SK-N-SH treated with all-trans-retinoic acid at 6 μM for 48 hours (cell line): ENCODE measurements around the gene IRF7.

ENCODE experiments used
- ATAC-seq: fragments of 200-7000 bp; cut with Tn5 transposase; 3 replicates; pipeline ENCODE4 v1.9.1; 2020; ENCODE audit warnings: mild to moderate bottlenecking, moderate library complexity
- BACH2 ChIP-seq: fragments of 250-450 bp; sonication (Bioruptor Pico); IDR thresholded peaks from 2 replicates; pipeline ENCODE4 v1.9.0; 2021; ENCODE audit warnings: mild to moderate bottlenecking, borderline replicate concordance
- CSDC2 ChIP-seq: fragments of 250-450 bp; sonication (Bioruptor Pico); IDR thresholded peaks from 2 replicates; pipeline ENCODE4 v1.5.0; 2020; ENCODE audit warnings: mild to moderate bottlenecking, moderate library complexity
- ESRRG ChIP-seq: fragments of 250-450 bp; sonication (Bioruptor Pico); IDR thresholded peaks from 2 replicates; pipeline ENCODE4 v1.6.1; 2021; ENCODE audit warnings: mild to moderate bottlenecking
- GLIS3 ChIP-seq: fragments of 250-450 bp; sonication (Bioruptor Pico); IDR thresholded peaks from 2 replicates; pipeline ENCODE4 v1.5.0; 2020; ENCODE audit warnings: mild to moderate bottlenecking, moderate library complexity
- ISL1 ChIP-seq: fragments of 250-450 bp; sonication (Bioruptor Pico); IDR thresholded peaks from 2 replicates; pipeline ENCODE4 v2.1.2; 2022; ENCODE audit warnings: mild to moderate bottlenecking, moderate library complexity
- OSR1 ChIP-seq: fragments of 250-450 bp; sonication (Bioruptor Pico); IDR thresholded peaks from 2 replicates; pipeline ENCODE4 v1.8.0; 2022; ENCODE audit warnings: moderate library complexity, mild to moderate bottlenecking, inconsistent platforms
- PPARA ChIP-seq: fragments of 250-450 bp; sonication (Bioruptor Pico); IDR thresholded peaks from 2 replicates; pipeline ENCODE4 v1.5.0; 2020; ENCODE audit warnings: mild to moderate bottlenecking, borderline replicate concordance
- RARB ChIP-seq: fragments of 250-450 bp; sonication (Bioruptor Pico); IDR thresholded peaks from 2 replicates; pipeline ENCODE4 v1.8.0; 2021; ENCODE audit warnings: mild to moderate bottlenecking, moderate library complexity
- SNAI2 ChIP-seq: fragments of 250-450 bp; sonication (Bioruptor Pico); IDR thresholded peaks from 2 replicates; pipeline ENCODE4 v1.5.0; 2020; ENCODE audit warnings: mild to moderate bottlenecking, moderate library complexity
- TOX ChIP-seq: fragments of 250-450 bp; sonication (Bioruptor Pico); IDR thresholded peaks from 2 replicates; pipeline ENCODE4 v1.8.0; 2021; ENCODE audit warnings: mild to moderate bottlenecking, moderate library complexity, borderline replicate concordance
- ZC3H10 ChIP-seq: fragments of 250-450 bp; sonication (Bioruptor Pico); IDR thresholded peaks from 2 replicates; pipeline ENCODE4 v1.5.1; 2021; ENCODE audit warnings: mild to moderate bottlenecking, moderate library complexity
- ZFP3 ChIP-seq: fragments of 250-450 bp; sonication (Bioruptor Pico); IDR thresholded peaks from 2 replicates; pipeline ENCODE4 v1.5.0; 2020; ENCODE audit warnings: mild to moderate bottlenecking, moderate library complexity
- ZNF565 ChIP-seq: fragments of 450-650 bp; formaldehyde crosslinking; conservative IDR thresholded peaks from 2 replicates; pipeline ENCODE4 v1.5.0; 2020; ENCODE audit warnings: low read depth, mild to moderate bottlenecking, moderate library complexity
- ZNF70 ChIP-seq: fragments of 450-650 bp; formaldehyde crosslinking; IDR thresholded peaks from 2 replicates; pipeline ENCODE4 v1.5.0; 2020; ENCODE audit warnings: mild to moderate bottlenecking, moderate library complexity
- ZNF8 ChIP-seq: fragments of 450-650 bp; formaldehyde crosslinking; IDR thresholded peaks from 2 replicates; pipeline ENCODE4 v1.5.0; 2020; ENCODE audit warnings: mild to moderate bottlenecking, moderate library complexity
- TF ChIP-seq, protein P1 (sequence below): fragments of 250-450 bp; sonication (Bioruptor Pico); IDR thresholded peaks from 2 replicates; pipeline ENCODE4 v1.5.1; 2021; ENCODE audit warnings: mild to moderate bottlenecking, moderate library complexity
- TF ChIP-seq, protein P2 (sequence below): fragments of 250-450 bp; sonication (Bioruptor Pico); IDR thresholded peaks from 2 replicates; pipeline ENCODE4 v1.8.0; 2020; ENCODE audit warnings: mild to moderate bottlenecking, moderate library complexity, borderline replicate concordance
- TF ChIP-seq, protein P3 (sequence below): fragments of 250-450 bp; sonication (Bioruptor Pico); IDR thresholded peaks from 2 replicates; pipeline ENCODE4 v1.5.1; 2020; ENCODE audit warnings: low read depth, mild to moderate bottlenecking, moderate library complexity
- TF ChIP-seq, protein P4 (sequence below): fragments of 250-450 bp; sonication (Bioruptor Pico); IDR thresholded peaks from 2 replicates; pipeline ENCODE4 v1.8.0; 2021; ENCODE audit warnings: low read depth, mild to moderate bottlenecking, moderate library complexity, borderline replicate concordance
- TF ChIP-seq, protein P5 (sequence below): fragments of 250-450 bp; sonication (Bioruptor Pico); IDR thresholded peaks from 2 replicates; pipeline ENCODE4 v1.5.0; 2020; ENCODE audit warnings: mild to moderate bottlenecking, moderate library complexity

The IRF7 gene

DNA sequence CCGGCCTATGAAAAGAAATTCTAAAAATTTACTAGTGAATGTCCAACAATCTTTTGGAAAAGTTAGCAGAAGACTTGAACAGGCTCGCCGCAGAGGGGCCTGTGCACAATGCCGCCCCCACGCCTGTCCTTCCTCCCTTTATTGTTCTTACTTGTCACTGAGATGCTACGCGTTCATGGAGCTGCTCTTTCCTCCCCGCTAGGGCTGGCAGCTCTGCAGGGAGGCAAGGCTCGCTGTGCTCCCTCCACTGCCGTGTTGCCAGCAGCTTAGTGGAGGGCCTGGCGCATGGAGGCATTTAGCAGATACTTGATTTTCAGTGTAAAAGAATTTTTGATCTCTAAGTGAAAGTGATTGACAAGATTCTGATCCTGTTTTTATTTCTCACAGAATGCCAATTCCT is 24.8 kb downstream of the IRF7 start (continued):
- TF ChIP-seq, protein P1, sequence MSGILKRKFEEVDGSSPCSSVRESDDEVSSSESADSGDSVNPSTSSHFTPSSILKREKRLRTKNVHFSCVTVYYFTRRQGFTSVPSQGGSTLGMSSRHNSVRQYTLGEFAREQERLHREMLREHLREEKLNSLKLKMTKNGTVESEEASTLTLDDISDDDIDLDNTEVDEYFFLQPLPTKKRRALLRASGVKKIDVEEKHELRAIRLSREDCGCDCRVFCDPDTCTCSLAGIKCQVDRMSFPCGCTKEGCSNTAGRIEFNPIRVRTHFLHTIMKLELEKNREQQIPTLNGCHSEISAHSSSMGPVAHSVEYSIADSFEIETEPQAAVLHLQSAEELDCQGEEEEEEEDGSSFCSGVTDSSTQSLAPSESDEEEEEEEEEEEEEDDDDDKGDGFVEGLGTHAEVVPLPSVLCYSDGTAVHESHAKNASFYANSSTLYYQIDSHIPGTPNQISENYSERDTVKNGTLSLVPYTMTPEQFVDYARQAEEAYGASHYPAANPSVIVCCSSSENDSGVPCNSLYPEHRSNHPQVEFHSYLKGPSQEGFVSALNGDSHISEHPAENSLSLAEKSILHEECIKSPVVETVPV (CRISPR knock-in tag), result no peak

DNA sequence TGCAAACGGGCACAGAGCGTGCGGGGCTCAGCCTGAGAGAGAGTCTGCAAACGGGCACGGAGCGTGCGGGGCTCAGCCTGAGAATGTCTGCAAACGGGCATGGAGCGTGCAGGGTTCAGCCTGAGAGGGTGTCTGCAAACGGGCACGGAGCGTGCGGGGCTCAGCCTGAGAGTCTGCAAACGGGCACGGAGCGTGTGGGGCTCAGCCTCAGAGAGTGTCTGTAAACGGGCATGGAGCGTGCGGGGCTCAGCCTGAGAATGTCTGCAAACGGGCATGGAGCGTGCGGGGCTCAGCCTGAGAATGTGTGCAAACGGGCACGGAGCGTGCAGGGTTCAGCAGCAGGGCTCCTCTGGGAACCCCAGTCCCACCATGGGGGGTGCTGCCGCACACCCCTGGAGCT is 26.0 kb downstream of the IRF7 start:
- no peak for ATAC-seq
- TF ChIP-seq ISL1 (no peak), GLIS3 (CRISPR knock-in tag) (no peak), CSDC2 (CRISPR knock-in tag) (no peak), ZNF8 (CRISPR knock-in tag) (no peak), ZNF70 (CRISPR knock-in tag) (no peak), PPARA (CRISPR knock-in tag) (no peak), ZNF565 (no peak), ZC3H10 (CRISPR knock-in tag) (no peak), OSR1 (CRISPR knock-in tag) (no peak), TOX (CRISPR knock-in tag) (no peak), RARB (CRISPR knock-in tag) (no peak), ZFP3 (CRISPR knock-in tag) (no peak), SNAI2 (CRISPR knock-in tag) (no peak), BACH2 (no peak), ESRRG (CRISPR knock-in tag) (no peak)
- TF ChIP-seq, protein P1 (CRISPR knock-in tag), result no peak
- TF ChIP-seq, protein P2, sequence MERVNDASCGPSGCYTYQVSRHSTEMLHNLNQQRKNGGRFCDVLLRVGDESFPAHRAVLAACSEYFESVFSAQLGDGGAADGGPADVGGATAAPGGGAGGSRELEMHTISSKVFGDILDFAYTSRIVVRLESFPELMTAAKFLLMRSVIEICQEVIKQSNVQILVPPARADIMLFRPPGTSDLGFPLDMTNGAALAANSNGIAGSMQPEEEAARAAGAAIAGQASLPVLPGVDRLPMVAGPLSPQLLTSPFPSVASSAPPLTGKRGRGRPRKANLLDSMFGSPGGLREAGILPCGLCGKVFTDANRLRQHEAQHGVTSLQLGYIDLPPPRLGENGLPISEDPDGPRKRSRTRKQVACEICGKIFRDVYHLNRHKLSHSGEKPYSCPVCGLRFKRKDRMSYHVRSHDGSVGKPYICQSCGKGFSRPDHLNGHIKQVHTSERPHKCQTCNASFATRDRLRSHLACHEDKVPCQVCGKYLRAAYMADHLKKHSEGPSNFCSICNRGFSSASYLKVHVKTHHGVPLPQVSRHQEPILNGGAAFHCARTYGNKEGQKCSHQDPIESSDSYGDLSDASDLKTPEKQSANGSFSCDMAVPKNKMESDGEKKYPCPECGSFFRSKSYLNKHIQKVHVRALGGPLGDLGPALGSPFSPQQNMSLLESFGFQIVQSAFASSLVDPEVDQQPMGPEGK (CRISPR knock-in tag), result no peak
- TF ChIP-seq, protein P3, sequence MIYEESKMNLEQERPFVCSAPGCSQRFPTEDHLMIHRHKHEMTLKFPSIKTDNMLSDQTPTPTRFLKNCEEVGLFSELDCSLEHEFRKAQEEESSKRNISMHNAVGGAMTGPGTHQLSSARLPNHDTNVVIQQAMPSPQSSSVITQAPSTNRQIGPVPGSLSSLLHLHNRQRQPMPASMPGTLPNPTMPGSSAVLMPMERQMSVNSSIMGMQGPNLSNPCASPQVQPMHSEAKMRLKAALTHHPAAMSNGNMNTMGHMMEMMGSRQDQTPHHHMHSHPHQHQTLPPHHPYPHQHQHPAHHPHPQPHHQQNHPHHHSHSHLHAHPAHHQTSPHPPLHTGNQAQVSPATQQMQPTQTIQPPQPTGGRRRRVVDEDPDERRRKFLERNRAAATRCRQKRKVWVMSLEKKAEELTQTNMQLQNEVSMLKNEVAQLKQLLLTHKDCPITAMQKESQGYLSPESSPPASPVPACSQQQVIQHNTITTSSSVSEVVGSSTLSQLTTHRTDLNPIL (CRISPR knock-in tag), result no peak
- TF ChIP-seq, protein P4, sequence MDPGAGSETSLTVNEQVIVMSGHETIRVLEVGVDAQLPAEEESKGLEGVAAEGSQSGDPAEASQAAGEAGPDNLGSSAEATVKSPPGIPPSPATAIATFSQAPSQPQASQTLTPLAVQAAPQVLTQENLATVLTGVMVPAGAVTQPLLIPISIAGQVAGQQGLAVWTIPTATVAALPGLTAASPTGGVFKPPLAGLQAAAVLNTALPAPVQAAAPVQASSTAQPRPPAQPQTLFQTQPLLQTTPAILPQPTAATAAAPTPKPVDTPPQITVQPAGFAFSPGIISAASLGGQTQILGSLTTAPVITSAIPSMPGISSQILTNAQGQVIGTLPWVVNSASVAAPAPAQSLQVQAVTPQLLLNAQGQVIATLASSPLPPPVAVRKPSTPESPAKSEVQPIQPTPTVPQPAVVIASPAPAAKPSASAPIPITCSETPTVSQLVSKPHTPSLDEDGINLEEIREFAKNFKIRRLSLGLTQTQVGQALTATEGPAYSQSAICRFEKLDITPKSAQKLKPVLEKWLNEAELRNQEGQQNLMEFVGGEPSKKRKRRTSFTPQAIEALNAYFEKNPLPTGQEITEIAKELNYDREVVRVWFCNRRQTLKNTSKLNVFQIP (CRISPR knock-in tag), result no peak
- TF ChIP-seq, protein P5, sequence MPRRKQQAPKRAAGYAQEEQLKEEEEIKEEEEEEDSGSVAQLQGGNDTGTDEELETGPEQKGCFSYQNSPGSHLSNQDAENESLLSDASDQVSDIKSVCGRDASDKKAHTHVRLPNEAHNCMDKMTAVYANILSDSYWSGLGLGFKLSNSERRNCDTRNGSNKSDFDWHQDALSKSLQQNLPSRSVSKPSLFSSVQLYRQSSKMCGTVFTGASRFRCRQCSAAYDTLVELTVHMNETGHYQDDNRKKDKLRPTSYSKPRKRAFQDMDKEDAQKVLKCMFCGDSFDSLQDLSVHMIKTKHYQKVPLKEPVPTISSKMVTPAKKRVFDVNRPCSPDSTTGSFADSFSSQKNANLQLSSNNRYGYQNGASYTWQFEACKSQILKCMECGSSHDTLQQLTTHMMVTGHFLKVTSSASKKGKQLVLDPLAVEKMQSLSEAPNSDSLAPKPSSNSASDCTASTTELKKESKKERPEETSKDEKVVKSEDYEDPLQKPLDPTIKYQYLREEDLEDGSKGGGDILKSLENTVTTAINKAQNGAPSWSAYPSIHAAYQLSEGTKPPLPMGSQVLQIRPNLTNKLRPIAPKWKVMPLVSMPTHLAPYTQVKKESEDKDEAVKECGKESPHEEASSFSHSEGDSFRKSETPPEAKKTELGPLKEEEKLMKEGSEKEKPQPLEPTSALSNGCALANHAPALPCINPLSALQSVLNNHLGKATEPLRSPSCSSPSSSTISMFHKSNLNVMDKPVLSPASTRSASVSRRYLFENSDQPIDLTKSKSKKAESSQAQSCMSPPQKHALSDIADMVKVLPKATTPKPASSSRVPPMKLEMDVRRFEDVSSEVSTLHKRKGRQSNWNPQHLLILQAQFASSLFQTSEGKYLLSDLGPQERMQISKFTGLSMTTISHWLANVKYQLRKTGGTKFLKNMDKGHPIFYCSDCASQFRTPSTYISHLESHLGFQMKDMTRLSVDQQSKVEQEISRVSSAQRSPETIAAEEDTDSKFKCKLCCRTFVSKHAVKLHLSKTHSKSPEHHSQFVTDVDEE (CRISPR knock-in tag), result no peak

DNA sequence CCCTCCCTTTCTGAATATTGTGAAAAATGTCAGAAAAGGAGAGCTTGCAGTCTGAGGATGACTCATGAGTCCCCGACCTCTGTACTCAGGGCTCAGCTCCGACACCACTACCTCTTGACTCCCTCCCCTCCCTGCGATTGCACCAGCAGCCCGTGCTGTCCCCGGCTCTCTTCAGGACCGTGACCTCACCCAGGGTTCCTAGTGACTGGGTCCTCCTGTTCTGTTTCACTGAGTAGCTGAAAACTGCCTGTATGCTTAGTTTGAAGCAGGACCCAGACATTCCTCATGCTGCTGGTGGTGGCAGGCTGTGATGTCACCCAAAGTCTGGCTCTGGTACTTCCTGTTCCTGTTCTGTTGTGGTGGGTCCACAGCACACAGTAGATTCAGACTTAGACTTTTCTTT is 27.8 kb downstream of the IRF7 start:
- peak; percentile 54 for ATAC-seq
- TF ChIP-seq PPARA (CRISPR knock-in tag), result no peak
